GM19468 (cell line): Measurements from ENCODE around the gene TRMT1.
"Not testable (repeated sequence)": the region's sequence is repeated elsewhere in the genome, so short reads cannot be mapped to it uniquely, and the experiment has no call there.

ENCODE experiments used
- ATAC-seq: cut with Tn5 transposase; IDR thresholded peaks from one replicate; pipeline ENCODE4 v1.9.1; 2021; ENCODE audit warnings: mild to moderate bottlenecking, moderate library complexity, moderate number of reproducible peaks; ENCODE audit not compliant: unreplicated experiment; ENCODE audit errors: extremely low read depth

The TRMT1 gene

DNA sequence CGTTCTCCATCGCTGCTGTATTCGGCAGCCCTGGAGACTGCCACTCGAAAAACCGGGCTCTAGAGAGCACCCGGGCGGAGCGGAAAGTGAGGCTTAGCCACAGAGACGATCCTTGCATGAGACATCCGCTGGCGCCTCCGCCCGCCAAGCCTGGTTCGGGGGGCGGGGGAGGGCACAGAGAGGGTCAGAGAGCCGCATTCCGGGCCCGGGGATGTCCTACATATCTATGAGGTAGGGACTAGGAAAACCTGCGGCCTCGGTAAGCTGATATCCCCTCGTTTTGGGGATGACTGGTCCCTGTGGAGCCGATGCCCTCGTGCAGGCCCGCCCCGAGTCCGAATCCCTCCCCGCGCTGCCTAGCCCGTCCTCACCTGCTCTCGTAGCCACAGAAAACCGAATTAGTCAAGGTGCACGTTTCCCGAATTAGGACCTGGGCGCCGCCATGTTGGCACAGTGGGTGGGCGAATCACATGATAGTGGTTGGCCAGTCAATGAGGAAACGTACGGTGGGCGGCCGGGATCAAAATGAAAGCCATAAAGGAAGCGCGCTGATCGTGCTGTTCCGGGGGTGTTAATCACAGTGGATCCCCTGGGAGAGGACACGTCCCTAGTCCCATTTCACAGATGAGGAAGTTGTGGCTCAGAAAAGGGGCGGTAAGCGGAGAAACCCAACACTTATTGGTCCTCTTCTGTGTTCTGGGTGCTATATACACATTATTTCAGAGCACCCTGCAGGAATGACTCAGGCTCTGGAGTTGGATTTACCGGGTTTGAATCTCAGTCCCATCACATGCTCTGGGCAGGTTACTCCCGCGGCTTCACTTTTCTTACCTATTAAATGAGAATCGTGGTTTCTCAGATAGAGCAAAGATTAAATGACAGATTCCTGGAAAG is at the start of gene TRMT1:
TSS of gene TRMT1 (minus strand) at position 459 of the 894 bp plus-strand sequence. CDS start at position 118, 341 bp downstream.
- no peak for ATAC-seq

DNA sequence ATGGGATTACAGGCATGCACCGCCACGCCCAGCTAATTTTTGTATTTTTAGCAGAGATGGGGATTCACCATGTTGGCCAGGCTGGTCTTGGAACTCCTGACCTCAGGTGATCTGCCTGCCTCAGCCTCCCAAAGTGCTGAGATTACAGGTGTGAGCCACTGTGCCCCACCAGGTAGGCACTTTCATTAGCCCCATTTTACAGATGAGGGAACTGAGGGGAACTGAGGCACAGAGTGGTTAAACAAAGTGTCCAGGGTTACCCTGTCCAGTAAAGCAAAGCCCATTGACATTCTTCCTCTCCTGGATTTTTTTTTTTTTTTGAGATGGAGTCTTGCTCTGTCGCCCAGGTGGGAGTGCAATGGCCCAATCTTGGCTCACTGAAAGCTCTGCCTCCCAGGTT is 49.6 kb upstream of the TRMT1 start:
- not testable (repeated sequence) for ATAC-seq

DNA sequence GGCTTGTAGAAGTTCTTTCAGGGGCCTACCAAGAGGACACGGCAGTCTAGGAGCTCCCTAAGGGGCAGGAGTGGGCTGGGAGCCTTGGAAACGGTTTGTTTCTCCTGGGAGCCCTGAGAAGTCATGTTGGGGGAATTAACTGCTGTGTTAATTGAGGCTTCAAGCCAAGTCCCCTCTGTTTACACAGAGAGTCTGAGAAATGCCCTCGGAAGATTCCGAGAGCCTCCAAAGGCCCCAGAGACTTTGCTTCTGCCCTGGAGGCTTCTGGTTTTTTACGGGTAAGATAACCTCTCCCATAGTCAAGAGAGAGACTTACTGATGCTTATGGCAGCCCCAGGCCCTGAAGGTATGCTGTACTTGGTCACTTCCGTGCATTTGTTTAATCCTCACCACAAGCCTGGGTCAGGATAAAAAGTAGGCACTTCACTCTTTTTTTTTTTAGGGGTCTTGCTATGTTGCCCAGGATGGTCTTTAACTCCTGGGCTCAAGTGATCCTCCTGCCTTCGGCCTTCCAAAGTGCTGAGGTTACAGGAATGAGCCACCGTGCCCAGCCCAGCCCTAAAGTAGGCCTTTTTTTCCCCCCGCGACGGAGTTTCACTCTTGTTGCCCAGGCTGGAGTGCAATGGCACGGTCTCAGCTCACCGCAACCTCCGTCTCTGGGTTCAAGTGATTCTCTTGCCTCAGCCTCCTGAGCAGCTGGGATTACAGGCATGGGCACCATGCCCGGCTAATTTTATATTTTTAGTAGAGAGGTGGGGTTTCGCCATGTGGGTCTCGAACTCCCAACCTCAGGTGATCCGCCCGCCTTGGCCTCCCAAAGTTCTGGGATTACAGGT is 48.8 kb upstream of the TRMT1 start:
- no peak for ATAC-seq

DNA sequence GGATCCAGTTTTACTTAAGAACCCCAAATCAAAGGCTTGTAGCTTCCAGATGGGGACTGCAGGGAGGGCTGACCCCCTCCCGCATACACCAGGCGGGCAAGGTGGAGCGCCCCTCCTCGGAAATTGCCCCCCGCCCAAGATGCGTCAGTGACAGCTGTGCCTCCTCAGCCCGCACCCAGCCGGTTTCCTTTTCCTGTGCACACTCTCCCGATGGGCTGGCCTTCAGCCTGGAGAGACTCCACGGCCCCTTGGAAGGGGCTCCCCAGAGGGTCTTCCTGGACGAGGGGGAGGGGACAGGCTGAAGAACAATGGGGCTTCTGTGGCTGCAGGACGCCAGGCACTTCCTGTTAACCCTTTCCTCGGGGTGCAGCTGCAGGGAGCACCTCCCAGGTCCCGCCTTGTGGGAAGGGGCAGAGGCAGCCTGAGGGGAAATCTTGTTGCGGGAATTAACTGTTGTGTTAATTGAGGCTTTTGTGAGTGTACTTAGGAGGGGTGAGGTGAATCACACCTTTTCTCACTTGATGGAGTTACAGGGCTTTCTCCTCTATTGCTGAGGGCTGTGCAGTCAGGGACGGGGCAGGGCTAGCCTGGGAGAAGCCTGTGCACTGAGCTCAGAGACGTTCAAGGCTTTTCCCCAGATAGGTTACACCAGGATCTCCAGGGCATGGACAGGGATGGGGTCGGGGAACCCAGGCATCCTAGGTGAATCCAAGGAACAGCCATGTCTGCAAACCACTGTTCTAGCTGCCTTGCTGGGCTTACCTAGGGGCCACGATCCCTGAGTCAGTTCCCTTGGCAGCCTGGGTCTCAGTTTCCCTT is 48.0 kb upstream of the TRMT1 start:
- ATAC-seq, result no peak

DNA sequence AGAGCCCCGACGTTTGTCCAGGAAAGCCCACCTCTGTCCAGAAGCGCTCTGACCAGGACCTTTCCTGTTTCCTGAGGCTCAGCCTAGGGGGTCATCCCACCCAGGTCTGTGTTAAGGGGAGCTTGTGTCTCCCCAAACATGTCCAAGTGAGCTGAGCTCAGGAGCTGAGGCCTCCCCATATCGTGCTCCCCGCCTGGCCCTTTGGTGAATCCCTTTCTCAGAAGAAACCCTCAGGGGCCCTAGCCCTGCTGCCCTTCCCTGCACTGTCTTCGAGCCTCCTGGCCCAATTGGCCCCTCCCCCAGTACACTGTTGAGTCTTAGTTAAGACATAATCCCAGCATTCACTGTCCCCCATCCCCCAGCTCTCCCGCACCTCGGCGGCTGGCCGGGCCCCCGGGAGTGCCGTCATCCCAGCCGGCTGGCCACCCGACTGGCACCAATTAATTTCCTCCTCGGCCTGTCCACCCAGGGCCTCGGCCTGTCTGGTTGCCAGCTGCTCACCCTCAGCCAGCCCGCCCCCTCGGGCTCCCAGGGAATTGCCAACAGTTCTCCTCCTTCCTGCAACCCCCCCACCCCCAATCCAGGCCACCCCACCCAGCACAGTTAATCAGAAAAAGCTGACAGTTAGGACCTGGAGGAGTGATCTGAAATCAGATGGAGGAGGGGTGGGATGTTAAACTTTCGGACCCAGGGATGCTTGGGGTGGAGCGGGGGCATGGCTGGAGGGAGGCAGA is 47.2 kb upstream of the TRMT1 start:
- ATAC-seq, result no peak

DNA sequence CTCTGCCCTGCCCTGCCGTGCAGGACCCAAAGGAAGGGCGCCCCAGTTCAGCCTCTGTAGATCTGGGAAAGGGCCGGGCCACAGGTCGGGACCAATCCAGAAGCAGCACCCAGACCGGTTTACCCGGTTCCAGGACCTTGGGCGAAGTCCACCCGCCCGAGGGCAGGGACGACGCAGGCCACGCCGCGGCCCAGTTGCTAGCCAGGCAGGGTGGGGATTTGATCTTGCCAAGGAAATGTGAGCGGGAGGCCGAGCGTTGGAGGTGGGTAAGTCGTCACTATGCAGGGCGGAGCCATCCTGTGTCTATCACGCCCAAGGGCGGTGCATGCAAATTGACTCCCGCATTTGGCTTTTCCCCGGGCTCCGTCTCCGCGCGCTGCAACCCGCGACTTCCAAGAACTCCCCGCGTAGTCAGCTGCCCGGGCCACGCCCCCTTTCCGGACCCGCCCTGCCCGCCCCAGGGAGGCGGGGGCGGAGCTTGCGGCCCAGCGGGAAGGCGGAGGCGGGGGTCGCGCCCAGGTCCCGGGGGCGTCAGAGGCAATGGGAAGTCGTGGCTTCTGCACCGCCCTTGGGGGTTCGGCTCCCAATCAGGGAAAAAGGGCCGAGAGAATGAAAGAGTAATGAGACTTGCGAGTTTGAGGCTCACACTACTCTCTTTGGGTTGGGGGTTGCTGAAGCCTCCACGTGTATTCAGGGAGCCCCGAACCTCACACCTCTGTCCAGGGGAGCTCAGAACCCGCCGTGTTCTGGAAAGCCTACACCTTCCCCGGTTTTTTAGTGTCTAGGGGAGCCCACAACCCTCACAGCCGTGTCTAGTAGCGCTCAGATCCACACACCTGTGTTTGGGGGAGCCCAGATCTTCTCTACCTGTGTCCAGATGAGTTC is 46.4 kb upstream of the TRMT1 start:
- no peak for ATAC-seq

- no peak for ATAC-seq
Measured at GRCh38 chr19:13160557-13160956, 44.0 kb upstream of the TRMT1 start.

- ATAC-seq, result no peak
Measured at GRCh38 chr19:13159713-13160112, 43.2 kb upstream of the TRMT1 start.

GRCh38 chr19:13155472-13156359 is 39.2 kb upstream of the TRMT1 start:
- ATAC-seq, result no peak

- ATAC-seq, result no peak
Measured at GRCh38 chr19:13154911-13155471, 38.5 kb upstream of the TRMT1 start.

GRCh38 chr19:13154241-13154778 is 37.8 kb upstream of the TRMT1 start:
- no peak for ATAC-seq

DNA sequence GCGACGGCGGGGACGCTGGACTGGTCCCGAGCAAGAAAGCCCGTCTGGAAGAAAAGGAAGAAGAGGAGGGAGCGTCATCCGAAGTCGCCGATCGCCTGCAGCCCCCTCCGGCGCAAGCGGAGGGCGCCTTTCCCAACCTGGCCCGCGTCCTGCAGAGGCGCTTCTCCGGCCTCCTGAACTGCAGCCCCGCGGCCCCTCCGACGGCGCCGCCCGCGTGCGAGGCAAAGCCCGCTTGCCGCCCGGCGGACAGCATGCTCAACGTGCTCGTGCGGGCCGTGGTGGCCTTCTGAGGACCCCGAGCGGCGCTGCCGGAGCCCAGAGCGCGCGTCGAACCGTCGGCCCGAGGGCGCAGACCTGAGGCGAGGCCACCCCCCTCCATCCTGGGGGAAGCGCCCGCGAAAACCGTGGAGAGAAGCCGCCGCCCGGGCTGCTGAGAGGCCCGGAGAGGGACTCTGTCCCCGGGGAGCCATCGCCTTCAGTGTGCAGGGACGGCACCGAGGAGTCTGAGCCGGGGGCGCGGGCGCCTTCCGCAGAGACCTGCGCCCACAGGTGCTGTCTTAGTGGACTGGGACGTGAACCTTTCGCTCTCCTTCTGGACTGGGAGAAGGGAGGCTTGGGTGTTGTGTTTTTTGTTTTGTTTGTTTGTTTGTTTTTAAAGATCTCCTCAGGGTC is 37.2 kb upstream of the TRMT1 start:
- ATAC-seq, result no peak

DNA sequence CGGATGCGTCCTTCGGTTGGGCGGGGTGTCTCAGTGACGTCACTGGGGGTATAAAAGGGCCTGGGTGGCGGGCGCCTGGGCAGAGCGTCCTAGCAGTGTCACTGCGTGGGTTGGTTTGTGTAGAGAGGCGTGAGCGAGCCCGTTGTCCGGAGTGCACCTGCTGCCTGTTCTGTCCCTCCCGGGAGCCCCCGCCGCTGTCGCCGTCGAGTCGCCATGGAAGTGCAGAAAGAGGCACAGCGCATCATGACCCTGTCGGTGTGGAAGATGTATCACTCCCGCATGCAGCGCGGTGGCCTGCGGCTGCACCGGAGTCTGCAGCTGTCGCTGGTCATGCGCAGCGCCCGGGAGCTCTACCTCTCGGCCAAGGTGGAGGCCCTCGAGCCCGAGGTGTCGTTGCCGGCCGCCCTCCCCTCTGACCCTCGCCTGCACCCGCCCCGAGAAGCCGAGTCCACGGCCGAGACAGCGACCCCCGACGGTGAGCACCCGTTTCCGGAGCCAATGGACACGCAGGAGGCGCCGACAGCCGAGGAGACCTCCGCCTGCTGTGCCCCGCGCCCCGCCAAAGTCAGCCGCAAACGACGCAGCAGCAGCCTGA is 36.5 kb upstream of the TRMT1 start:
- no peak for ATAC-seq

DNA sequence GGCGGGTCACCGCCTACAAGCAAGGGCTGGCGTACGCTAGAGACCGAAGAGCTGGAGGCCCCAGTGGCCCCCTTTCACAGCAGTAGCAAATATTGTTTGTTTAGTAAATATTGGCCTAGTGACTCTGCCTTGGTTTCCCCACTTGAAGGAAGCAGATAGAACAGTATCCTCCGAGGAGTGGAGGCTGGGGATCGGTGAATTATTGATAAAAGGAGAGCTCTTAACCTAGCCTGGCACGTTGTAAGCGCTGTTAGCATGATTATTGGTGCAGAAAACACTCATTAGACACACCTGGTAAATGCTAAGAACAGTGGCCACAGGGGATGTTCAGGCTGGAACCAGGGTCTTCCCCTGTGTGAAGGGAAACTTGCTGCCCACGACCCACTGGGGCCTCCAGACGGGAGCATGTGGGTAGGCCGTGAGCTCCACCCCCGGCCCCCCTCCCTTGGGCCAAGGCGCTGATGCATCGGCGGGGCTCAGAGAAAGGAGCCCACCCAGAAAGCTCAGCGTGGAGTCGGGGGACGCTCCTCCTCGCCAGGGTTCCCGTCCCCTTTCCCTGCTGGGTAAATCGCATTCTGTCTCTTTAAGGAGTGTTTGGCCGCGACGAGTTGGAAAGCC is 35.9 kb upstream of the TRMT1 start:
- ATAC-seq, result no peak

DNA sequence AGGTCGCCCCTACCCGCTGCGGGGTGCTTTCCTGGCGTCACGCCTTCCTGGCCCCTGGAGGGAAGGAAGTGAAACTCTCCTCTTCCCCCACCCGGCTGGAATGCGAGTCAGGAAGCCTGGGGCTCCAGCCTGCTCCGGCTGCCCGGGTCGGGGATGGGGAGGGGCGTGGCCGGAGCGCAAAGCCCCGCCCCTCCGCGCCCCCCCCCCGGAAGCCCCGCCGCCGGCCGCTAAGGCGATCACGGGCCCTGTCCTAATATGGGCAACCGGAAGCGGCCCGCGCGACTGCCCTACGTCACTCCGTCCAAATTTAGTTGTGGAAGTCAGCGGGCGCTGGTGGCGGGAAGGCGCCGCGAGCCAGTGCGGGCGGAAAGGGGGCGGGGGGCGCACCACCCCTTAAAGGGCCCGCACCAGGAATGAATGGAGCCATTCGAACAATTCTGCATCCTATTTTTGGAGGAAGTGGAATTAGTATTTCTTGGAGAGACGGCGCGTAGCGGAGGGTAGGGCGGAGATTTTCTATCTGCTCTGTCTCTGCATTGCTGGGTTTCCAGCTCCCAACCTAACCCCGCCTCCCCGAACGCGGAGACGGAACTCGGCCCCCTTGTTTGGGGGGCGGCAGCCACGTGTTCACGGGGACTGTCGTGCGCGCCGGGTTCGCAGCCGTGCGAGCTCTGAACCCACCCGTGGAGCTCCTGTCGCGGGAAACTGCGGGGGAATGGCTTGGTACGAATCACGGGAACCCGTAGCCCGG is 35.2 kb upstream of the TRMT1 start:
- ATAC-seq, result no peak
